Measurements from ENCODE around the gene PPP1CA. TPM values are rescaled to one million over a fixed set of nuclear protein-coding genes. Genes with fewer than 3 reads are reported as not detected.

Gene PPP1CA
- total and polyA plus RNA-seq, 4 experiments from 2014 or later, result 159 to 774 (median 318) TPM

DNA sequence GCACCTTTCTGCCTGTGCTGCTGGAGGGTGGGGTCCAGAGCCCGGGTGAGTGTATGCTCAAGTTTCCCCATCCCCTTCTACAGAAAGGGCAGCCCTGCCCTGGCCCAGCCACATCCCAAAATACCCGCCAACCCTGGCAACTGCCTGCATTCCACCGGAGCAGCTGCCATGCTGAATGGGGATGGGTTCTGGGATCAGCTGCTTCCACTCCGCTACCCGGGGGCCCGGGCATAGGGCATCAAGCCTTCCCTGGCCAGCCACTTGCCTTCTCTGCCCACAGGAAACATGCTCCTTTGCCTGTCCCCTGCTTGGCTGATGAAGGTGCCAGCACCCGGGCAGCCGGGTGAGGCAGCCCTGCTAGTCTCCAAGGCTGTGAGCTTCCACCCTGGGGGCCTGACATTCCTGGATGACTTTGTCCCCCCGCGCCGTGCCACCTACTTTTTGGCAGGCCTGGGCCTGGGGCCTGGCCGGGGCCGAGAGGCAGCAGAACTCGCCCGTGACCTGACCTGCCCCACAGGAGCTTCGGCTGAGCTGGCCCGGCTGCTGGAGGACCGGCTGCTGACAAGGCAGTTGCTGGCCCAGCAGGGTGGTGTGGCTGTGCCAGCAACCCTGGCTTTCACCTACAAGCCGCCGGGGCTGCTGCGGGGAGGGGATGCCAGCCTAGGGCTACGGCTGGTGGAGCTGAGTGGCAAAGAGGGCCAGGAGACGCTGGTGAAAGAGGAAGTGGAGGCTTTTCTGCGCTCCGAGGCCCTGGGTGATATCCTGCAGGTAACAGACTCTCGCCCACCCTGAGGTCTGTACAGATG, 17.0 kb upstream of the PPP1CA start:
- Mint-ChIP-seq H3K4me3 (peak overlapping the region; percentile 48 to 87 (median 84)), H3K4me1 (peaks cover 29 to 68% (median 49%) of the 10 kb centered on the region in 4 donors), H3K36me3 (no peaks in the 10 kb centered on the region), H3K27ac (peak overlapping the region; percentile 31 to 92 (median 79)), H3K9me3 (no peaks in the 10 kb centered on the region), H3K27me3 (no peaks in the 10 kb centered on the region)
- CTCF ChIA-PET (ENCODE audit: partially characterized antibody), result interaction anchor here (1.3 to 6.4 kb wide), 4 partner anchors 10 to 62 kb away, joined by 3 to 63 read pairs (median 6); partner anchors contain the start of genes PPP1CA and TBC1D10C
- Histone ChIP-seq H3K9me3 (ENCODE audit: control insufficient read depth in 1 of 2, low read length in 2 of 2) (no peaks in the 10 kb centered on the region), H3K4me3 (ENCODE audit: low read length in 2 of 2) (peak overlapping the region in 1 of 2 donors; percentile 24), H3K36me3 (ENCODE audit: insufficient read depth, low read length) (no peaks in the 10 kb centered on the region), H3K27me3 (ENCODE audit: insufficient read depth, low read length) (no peaks in the 10 kb centered on the region), H3K27ac (ENCODE audit: low read depth, low read length) (peak overlapping the region; percentile 32), H3K4me1 (ENCODE audit: insufficient read depth, low read length) (peaks cover 67% of the 10 kb centered on the region)
- intact Hi-C loops (cut with micrococcal nuclease), result no loop called here
- peak in 3 of 5 donors; percentile 44 to 65 (median 45) for DNase-seq
- POLR2A ChIA-PET (ENCODE audit: partially characterized antibody), result interaction anchor here (0.6 to 31.8 kb wide), 10 partner anchors 13 to 144 kb away, joined by 3 to 2262 read pairs (median 12); partner anchors contain the start of genes AIP, CDK2AP2, POLD4 and PPP1CA

DNA sequence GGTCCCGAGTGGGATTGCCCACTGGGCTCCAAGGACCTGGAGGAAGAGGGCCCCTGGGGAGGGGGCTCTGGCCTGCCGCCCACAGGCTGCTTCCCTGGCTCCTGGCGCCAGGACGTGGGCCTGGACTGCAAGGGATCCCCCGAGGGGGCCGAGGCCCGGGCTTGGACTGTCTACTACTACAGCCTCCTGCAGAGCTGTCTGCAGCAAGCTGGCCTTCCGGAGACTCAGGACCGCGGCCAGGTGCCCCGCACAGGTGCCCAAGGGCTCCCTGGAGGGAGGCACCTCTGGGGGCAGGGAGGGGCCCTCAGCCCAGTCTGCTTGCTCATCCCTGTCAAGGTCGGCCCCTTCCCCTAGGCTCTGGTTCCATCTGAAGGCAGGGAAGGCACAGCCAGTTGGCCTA, 15.8 kb upstream of the PPP1CA start:
- ChIA-PET CTCF (ENCODE audit: partially characterized antibody) (interaction anchor here (0.9 to 6.4 kb wide), 6 partner anchors 10 to 61 kb away, joined by 3 to 63 read pairs (median 5); partner anchors contain the start of genes PPP1CA, PTPRCAP and TBC1D10C), POLR2A (ENCODE audit: partially characterized antibody) (interaction anchor here (0.8 to 31.8 kb wide), 14 partner anchors 14 to 146 kb away, joined by 3 to 2262 read pairs (median 4); partner anchors contain the start of genes AIP, CDK2AP2, CORO1B and POLD4)
- Mint-ChIP-seq H3K27ac (peak overlapping the region; percentile 76 to 92 (median 79)), H3K9me3 (peaks cover 0 to 2% (median 0%) of the 10 kb centered on the region in 8 donors), H3K4me3 (peak overlapping the region in 6 of 8 donors; percentile 10 to 98 (median 68)), H3K36me3 (no peaks in the 10 kb centered on the region), H3K4me1 (peaks cover 33 to 73% (median 55%) of the 10 kb centered on the region in 4 donors), H3K27me3 (no peaks in the 10 kb centered on the region)
- Histone ChIP-seq H3K36me3 (ENCODE audit: insufficient read depth, low read length) (no peaks in the 10 kb centered on the region), H3K4me1 (ENCODE audit: insufficient read depth, low read length) (peaks cover 80% of the 10 kb centered on the region), H3K9me3 (ENCODE audit: control insufficient read depth in 1 of 2, low read length in 2 of 2) (no peaks in the 10 kb centered on the region), H3K27ac (ENCODE audit: low read depth, low read length) (peak overlapping the region; percentile 53), H3K27me3 (ENCODE audit: insufficient read depth, low read length) (no peaks in the 10 kb centered on the region), H3K4me3 (ENCODE audit: low read length in 2 of 2) (peak overlapping the region in 1 of 2 donors; percentile 3)
- intact Hi-C loops (cut with micrococcal nuclease), result loop anchor here (1.0 to 2.0 kb wide), 4 partner anchors 8 to 51 kb away; partner anchors contain the start of genes RPS6KB2 and TMEM134
- DNase-seq, result no peak

DNA sequence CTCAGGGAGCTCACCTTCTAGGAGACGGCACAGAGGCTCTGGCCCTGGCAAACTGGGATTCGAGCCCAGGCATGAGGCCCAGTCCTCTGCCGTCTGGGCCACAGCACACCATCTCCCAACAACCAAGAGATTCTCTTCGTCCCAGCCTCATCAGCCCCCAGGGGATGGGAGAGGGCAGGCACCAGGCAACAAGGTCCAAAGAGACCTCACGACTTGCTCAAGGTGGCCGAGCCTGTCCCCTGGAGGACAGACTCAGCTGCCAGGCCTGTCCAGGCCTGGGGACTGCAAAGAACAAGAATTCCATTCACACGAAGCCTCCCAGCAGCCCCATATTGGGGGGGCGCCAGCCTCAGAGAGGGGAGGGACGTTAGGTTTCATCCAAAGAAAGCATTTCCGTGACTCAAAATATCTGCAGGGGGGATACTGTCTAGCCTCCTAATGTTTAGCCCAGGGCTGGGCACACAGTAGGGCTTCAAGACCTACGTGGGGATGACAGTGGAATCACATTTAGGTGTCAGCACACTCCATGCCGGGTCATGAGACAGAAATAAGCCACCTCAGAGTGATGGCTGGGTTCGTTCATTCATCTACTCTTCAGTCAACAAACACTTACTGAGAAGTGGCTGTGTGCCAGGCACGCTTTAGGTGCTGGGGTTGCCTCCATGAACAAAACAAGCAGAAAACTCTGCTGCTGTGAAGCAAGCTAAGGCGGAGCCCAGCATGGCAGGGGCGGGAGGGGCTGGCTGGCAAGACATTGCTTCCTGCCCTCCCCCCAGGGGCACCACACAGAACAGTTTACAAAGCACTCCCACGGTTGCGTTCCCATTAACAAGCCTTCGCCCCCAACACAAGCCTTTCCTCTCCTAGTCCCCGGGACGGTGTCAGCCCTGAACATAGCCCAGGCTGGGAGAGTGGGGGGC, 15.0 kb upstream of the PPP1CA start:
- peak overlapping the region in 1 of 2 donors; percentile 15 for H3K4me3 ChIP-seq (ENCODE audit: low read length in 2 of 2)
- peaks cover 0 to 2% (median 0%) of the 10 kb centered on the region in 8 donors for H3K9me3 Mint-ChIP-seq
- H3K27me3 ChIP-seq (ENCODE audit: insufficient read depth, low read length), result no peaks in the 10 kb centered on the region
- peak overlapping the region; percentile 53 for H3K27ac ChIP-seq (ENCODE audit: low read depth, low read length)
- no peaks in the 10 kb centered on the region for H3K36me3 Mint-ChIP-seq
- H3K36me3 ChIP-seq (ENCODE audit: insufficient read depth, low read length), result no peaks in the 10 kb centered on the region
- peaks cover 37 to 81% (median 63%) of the 10 kb centered on the region in 4 donors for H3K4me1 Mint-ChIP-seq
- H3K9me3 ChIP-seq (ENCODE audit: control insufficient read depth in 1 of 2, low read length in 2 of 2), result no peaks in the 10 kb centered on the region
- H3K27me3 Mint-ChIP-seq, result no peaks in the 10 kb centered on the region
- peak; percentile 82 to 95 (median 89) for DNase-seq
- peak overlapping the region; percentile 78 to 98 (median 87) for H3K4me3 Mint-ChIP-seq
- intact Hi-C loops (cut with micrococcal nuclease), result loop anchor here (1.0 to 2.0 kb wide), 4 partner anchors 7 to 52 kb away; partner anchors contain the start of genes RPS6KB2 and TMEM134
- H3K4me1 ChIP-seq (ENCODE audit: insufficient read depth, low read length), result peaks cover 87% of the 10 kb centered on the region
- H3K27ac Mint-ChIP-seq, result peak overlapping the region; percentile 92 to 98 (median 97)
- ChIA-PET CTCF (ENCODE audit: partially characterized antibody) (interaction anchor here (0.6 to 6.4 kb wide), 6 partner anchors 9 to 52 kb away, joined by 3 to 63 read pairs (median 4); partner anchors contain the start of genes PPP1CA, PTPRCAP, TBC1D10C and TMEM134), POLR2A (ENCODE audit: partially characterized antibody) (interaction anchor here (0.8 to 31.8 kb wide), 14 partner anchors 15 to 145 kb away, joined by 3 to 2262 read pairs (median 4); partner anchors contain the start of genes AIP, CDK2AP2, CORO1B and POLD4)

DNA sequence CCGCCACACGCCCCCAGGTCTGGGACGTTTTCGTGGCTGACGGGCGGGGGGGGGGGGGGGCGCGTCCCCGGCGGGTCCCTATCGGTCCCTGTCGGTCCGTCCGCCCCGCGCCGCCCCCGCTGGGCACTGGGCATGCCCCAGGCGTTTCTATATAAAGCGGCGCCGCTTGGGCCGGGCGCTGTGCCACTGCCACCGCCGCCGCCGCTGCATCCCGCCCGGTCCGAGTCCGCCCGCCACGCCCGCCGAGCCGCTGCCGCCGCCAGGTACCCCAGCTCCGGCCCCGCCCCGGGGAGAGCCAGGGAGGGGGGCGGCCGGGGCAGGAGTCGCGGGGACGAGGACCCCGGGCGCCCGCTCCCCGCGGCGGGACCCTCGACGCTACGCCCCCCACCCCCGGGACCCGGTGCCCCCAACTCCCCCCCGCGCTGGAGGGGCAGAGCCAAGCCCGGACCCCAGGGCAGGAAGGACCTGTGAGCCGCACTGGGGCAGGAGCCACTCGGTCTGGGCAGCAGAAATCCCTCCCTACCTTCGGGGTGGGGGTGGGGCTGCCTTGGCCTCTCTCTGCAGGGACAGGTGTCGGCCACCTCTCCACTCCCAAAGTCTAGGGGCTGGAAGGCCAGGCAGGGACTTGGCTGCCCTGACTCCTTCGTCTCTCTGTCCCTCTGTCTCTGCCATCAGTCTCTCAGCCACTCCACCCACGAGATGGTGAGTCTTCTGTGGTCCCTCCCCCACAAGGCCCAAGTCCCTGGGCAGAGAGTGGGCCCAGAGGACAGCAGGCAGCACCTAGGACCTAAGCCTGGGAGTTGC, 14.0 kb upstream of the PPP1CA start, which contains the start of gene CARNS1:
CARNS1 (plus strand) TSS at position 178 of the 804 bp plus-strand sequence; CDS start at position 700, 522 bp downstream.
- no peaks in the 10 kb centered on the region for H3K36me3 Mint-ChIP-seq
- ChIA-PET POLR2A (ENCODE audit: partially characterized antibody) (interaction anchor here (1.2 to 31.8 kb wide), 7 partner anchors 16 to 53 kb away, joined by 3 to 2262 read pairs (median 13); partner anchors contain the start of genes CORO1B, PPP1CA, PTPRCAP and RAD9A), CTCF (ENCODE audit: partially characterized antibody) (interaction anchor here (0.6 to 6.4 kb wide), 5 partner anchors 12 to 53 kb away, joined by 3 to 63 read pairs (median 5); partner anchors contain the start of genes PPP1CA, PTPRCAP, TBC1D10C and TMEM134)
- H3K4me3 Mint-ChIP-seq, result peak within 1 kb of the TSS; percentile 82 to 98 (median 87)
- no peak for DNase-seq
- H3K36me3 ChIP-seq (ENCODE audit: insufficient read depth, low read length), result no peaks in the 10 kb centered on the region
- H3K4me1 ChIP-seq (ENCODE audit: insufficient read depth, low read length), result peaks cover 91% of the 10 kb centered on the region
- no peaks in the 10 kb centered on the region for H3K27me3 Mint-ChIP-seq
- H3K9me3 Mint-ChIP-seq, result peaks cover 0 to 2% (median 0%) of the 10 kb centered on the region in 8 donors
- H3K27me3 ChIP-seq (ENCODE audit: insufficient read depth, low read length), result no peaks in the 10 kb centered on the region
- H3K4me3 ChIP-seq (ENCODE audit: low read length in 2 of 2), result peak within 1 kb of the TSS in 1 of 2 donors; percentile 15
- intact Hi-C loops (cut with micrococcal nuclease), result loop anchor here (2.0 kb wide), 1 partner anchor 53 kb away; the partner anchor contains the start of gene TMEM134
- H3K27ac ChIP-seq (ENCODE audit: low read depth, low read length), result peak within 1 kb of the TSS; percentile 53
- H3K9me3 ChIP-seq (ENCODE audit: control insufficient read depth in 1 of 2, low read length in 2 of 2), result no peaks in the 10 kb centered on the region
- H3K4me1 Mint-ChIP-seq, result peaks cover 39 to 84% (median 66%) of the 10 kb centered on the region in 4 donors
- H3K27ac Mint-ChIP-seq, result peak within 1 kb of the TSS; percentile 92 to 98 (median 97)

- Histone ChIP-seq H3K27me3 (ENCODE audit: insufficient read depth, low read length) (no peaks in the 10 kb centered on the region), H3K36me3 (ENCODE audit: insufficient read depth, low read length) (peaks cover 5% of the 10 kb centered on the region), H3K4me1 (ENCODE audit: insufficient read depth, low read length) (peaks cover 93% of the 10 kb centered on the region), H3K9me3 (ENCODE audit: control insufficient read depth in 1 of 2, low read length in 2 of 2) (no peaks in the 10 kb centered on the region), H3K27ac (ENCODE audit: low read depth, low read length) (no peak overlapping the region), H3K4me3 (ENCODE audit: low read length in 2 of 2) (no peak overlapping the region)
- intact Hi-C loops (cut with micrococcal nuclease), result no loop called here
- H3K9me3 Mint-ChIP-seq, result peaks cover 0 to 2% (median 0%) of the 10 kb centered on the region in 8 donors
- H3K27me3 Mint-ChIP-seq, result no peaks in the 10 kb centered on the region
- ChIA-PET CTCF (ENCODE audit: partially characterized antibody) (interaction anchor here (0.8 to 4.4 kb wide), 5 partner anchors 11 to 55 kb away, joined by 3 to 34 read pairs (median 5); partner anchors contain the start of genes PPP1CA, PTPRCAP and TBC1D10C), POLR2A (ENCODE audit: partially characterized antibody) (interaction anchor here (0.6 to 31.8 kb wide), 11 partner anchors 7 to 471 kb away, joined by 3 to 2262 read pairs (median 6); partner anchors contain the start of genes AIP, CORO1B, PPP1CA and PTPRCAP)
- peaks cover 48 to 86% (median 71%) of the 10 kb centered on the region in 4 donors for H3K4me1 Mint-ChIP-seq
- H3K4me3 Mint-ChIP-seq, result peak overlapping the region in 4 of 8 donors; percentile 2 to 62 (median 52)
- H3K36me3 Mint-ChIP-seq, result peaks cover 3% of the 10 kb centered on the region in 2 donors
- peak overlapping the region in 6 of 7 donors; percentile 19 to 77 (median 43) for H3K27ac Mint-ChIP-seq
- DNase-seq, result no peak
These were observed 11.7 kb upstream of the PPP1CA start for GRCh38 chr11:67413266-67413849.

Data from CD4-positive, alpha-beta memory T cell (primary cell).